Activated CD8-positive, alpha-beta T cell treated with anti-CD3 and anti-CD28 coated beads for 36 hours (primary cell): Measurements from ENCODE around the gene FAP. TPM values are rescaled to one million over a fixed set of nuclear protein-coding genes. Genes with fewer than 3 reads are reported as not detected.

Experiments used
- ATAC-seq: fragments of 200-7000 bp; cut with Tn5 transposase; one replicate; pipeline ENCODE4 v1.10.0; 2021; ENCODE audit warnings: mild to moderate bottlenecking, moderate library complexity
- CTCF ChIA-PET: fragments of 350-600 bp; sonication (Branson Sonifier 250); formaldehyde crosslinking; loops from one replicate; lab custom pipeline; 2021; ENCODE audit warnings: antibody characterized with exemption; lab: Charles Lee
- POLR2A ChIA-PET: fragments of 350-600 bp; sonication (Branson Sonifier 250); formaldehyde crosslinking; loops from one replicate; lab custom pipeline; 2021; ENCODE audit warnings: antibody characterized with exemption; lab: Charles Lee
- DNase-seq: peaks from one replicate; pipeline ENCODE4 v3.0.0-alpha.2; 2020
- H3K27ac Mint-ChIP-seq: one replicate; pipeline ENCODE4 v1.8.0; 2021; ENCODE audit warnings: mild to moderate bottlenecking, mixed read lengths
- H3K27me3 Mint-ChIP-seq: one replicate; pipeline ENCODE4 v1.8.0; 2021; ENCODE audit warnings: mixed read lengths
- H3K36me3 Mint-ChIP-seq: one replicate; pipeline ENCODE4 v1.8.0; 2021; ENCODE audit warnings: low read depth, mixed read lengths
- H3K4me1 Mint-ChIP-seq: one replicate; pipeline ENCODE4 v1.8.0; 2021; ENCODE audit warnings: low read depth, mixed read lengths
- H3K4me3 Mint-ChIP-seq: one replicate; pipeline ENCODE4 v1.8.0; 2021; ENCODE audit warnings: mild to moderate bottlenecking, moderate library complexity, mixed read lengths
- H3K9me3 Mint-ChIP-seq: one replicate; pipeline ENCODE4 v1.8.0; 2021; ENCODE audit warnings: mixed read lengths
- CTCF ChIP-seq: fragments of 200-600 bp; IDR thresholded peaks from one replicate; pipeline ENCODE4 v1.8.0; 2022; ENCODE audit warnings: antibody characterized with exemption, mild to moderate bottlenecking
- intact Hi-C: fragments of 100-400 bp; cut with micrococcal nuclease; formaldehyde crosslinking; loops from one replicate; pipeline ENCODE4 v1.10.0; 2022
- total RNA-seq, 2 experiments: library from RNA; stranded (reverse); gene quantifications; one replicate each; pipeline ENCODE4 v1.2.3, GENCODE V29; 2021

The FAP gene
- total RNA-seq, 2 experiments from 2014 or later = not detected

DNA sequence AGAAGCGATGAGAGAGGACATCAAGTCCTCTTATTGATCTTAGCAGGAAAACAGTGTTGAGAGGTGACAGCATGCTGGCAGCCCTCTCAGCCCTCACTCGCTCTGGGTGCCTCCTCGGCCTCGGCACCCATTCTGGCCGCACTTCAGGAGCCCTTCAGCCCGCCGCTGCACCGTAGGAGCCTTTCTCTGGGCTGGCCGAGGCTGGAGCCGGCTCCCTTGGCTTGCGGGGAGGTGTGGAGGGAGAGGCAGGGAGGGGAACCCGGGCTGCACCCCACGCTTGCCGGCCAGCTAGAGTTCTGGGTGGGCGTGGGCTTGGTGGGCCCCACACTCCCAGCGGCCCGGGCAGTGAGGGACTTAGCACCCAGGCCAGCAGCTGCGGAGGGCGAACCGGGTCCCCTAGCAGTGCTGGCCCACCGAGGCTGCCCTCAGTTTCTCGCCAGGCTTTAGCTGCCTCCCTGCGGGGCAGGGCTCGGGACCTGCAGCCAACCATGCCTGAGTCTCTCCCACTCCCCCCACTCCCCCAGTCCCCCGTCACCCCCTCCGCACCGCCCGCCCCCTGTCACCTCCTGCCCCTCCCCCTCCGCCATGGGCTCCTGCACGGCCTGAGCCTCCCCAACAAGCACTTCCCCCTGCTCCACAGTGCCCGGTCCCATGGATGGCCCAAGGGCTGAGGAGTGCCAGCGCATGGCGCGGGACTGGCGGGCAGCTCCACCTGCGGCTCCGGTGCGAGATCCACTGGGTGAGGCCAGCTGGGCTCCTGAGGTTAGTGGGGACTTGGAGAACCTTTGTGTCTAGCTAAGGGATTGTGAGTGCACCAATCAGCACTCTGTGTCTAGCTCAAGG, 8.4 kb downstream of the FAP start:
- peaks cover 10% of the 10 kb centered on the region for H3K27me3 Mint-ChIP-seq
- no peaks in the 10 kb centered on the region for H3K36me3 Mint-ChIP-seq
- no peak for TF ChIP-seq CTCF
- DNase-seq (no peak), ATAC-seq (no peak)
- no peaks in the 10 kb centered on the region for H3K4me1 Mint-ChIP-seq
- no peaks in the 10 kb centered on the region for H3K9me3 Mint-ChIP-seq
- no peak overlapping the region for H3K27ac Mint-ChIP-seq
- intact Hi-C loops = no loop called here
- H3K4me3 Mint-ChIP-seq = no peak overlapping the region
- ChIA-PET CTCF (interaction anchor here (0.8 to 6.6 kb wide), 3 partner anchors 14 to 63 kb away, joined by 3 to 46 read pairs (median 3); no protein-coding TSS in a partner anchor), POLR2A (interaction anchor here (0.6 kb wide), 1 partner anchor 928 kb away, joined by 3 read pairs; no protein-coding TSS in a partner anchor)

GRCh38 chr2:162233197-162233596, 10.0 kb downstream of the FAP start:
- Mint-ChIP-seq H3K9me3 (no peaks in the 10 kb centered on the region), H3K27ac (no peak overlapping the region), H3K36me3 (no peaks in the 10 kb centered on the region), H3K4me3 (no peak overlapping the region), H3K4me1 (no peaks in the 10 kb centered on the region), H3K27me3 (peaks cover 9% of the 10 kb centered on the region)
- TF ChIP-seq CTCF = no peak
- intact Hi-C loops = no loop called here
- DNase-seq (no peak), ATAC-seq (no peak)
- ChIA-PET CTCF (interaction anchor here (0.7 to 6.6 kb wide), 3 partner anchors 12 to 64 kb away, joined by 3 to 46 read pairs (median 15); no protein-coding TSS in a partner anchor), POLR2A (no interaction called here)

DNA sequence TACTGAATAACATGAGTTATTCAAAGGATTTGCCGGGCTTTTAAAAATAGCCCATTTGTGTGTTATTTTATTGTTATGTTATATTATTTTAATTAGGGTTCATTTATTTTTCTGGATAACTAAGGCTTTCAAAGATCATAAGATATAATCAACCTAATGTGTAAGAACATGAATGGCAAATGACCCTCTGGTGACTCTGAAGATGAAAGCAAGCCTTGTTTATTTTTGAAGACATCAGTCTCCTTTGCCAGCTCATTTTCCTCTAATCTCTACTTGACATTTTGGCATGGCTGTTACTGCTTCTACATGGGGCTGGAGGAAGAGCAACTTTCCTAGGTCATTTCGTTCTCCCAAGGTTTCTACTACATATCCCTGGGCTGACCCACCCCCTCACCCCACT, 10.6 kb downstream of the FAP start:
- Mint-ChIP-seq H3K4me1 (no peaks in the 10 kb centered on the region), H3K9me3 (no peaks in the 10 kb centered on the region), H3K27ac (no peak overlapping the region), H3K27me3 (peaks cover 9% of the 10 kb centered on the region), H3K36me3 (no peaks in the 10 kb centered on the region), H3K4me3 (no peak overlapping the region)
- DNase-seq (no peak), ATAC-seq (no peak)
- CTCF ChIA-PET = interaction anchor here (1.0 to 6.6 kb wide), 4 partner anchors 9 to 65 kb away, joined by 3 to 46 read pairs (median 12); partner anchors contain the start of gene FAP
- TF ChIP-seq CTCF = no peak
- POLR2A ChIA-PET = no interaction called here
- intact Hi-C loops = no loop called here

GRCh38 chr2:162232027-162232426, 11.2 kb downstream of the FAP start:
- POLR2A ChIA-PET = no interaction called here
- Mint-ChIP-seq H3K27me3 (peaks cover 9% of the 10 kb centered on the region), H3K4me1 (no peaks in the 10 kb centered on the region), H3K36me3 (no peaks in the 10 kb centered on the region), H3K4me3 (no peak overlapping the region), H3K27ac (no peak overlapping the region), H3K9me3 (no peaks in the 10 kb centered on the region)
- CTCF ChIA-PET = interaction anchor here (1.0 to 6.6 kb wide), 4 partner anchors 10 to 66 kb away, joined by 3 to 46 read pairs (median 12); partner anchors contain the start of gene FAP
- intact Hi-C loops = no loop called here
- TF ChIP-seq CTCF = no peak
- DNase-seq (no peak), ATAC-seq (no peak)

DNA sequence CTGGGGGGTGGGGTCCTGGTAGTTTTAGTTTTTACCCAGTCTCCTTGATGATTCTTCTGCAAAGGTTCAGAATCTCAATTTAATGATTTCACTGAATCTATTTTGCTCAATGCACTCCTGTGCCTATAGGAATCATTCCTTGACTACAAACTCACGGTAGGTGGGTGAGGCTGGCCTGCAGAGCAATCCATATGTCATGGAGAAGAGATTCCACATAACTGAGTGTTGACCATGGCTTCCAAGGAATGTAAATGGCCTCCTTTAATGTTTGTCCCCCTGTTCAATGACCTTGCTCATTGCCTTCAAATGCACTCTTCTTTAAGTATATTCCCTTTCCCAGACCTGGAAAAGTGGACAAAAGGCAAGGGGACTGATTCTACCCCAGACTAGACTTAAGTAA, 12.5 kb downstream of the FAP start:
- intact Hi-C loops = no loop called here
- no peak for DNase-seq

More for the DNA sequence above, 12.5 kb downstream of the FAP start:
- TF ChIP-seq CTCF = no peak
- Mint-ChIP-seq H3K27me3 (peaks cover 7% of the 10 kb centered on the region), H3K4me1 (no peaks in the 10 kb centered on the region), H3K9me3 (no peaks in the 10 kb centered on the region), H3K27ac (no peak overlapping the region), H3K4me3 (no peak overlapping the region), H3K36me3 (no peaks in the 10 kb centered on the region)
- ChIA-PET CTCF (interaction anchor here (1.1 to 6.6 kb wide), 4 partner anchors 10 to 71 kb away, joined by 3 to 46 read pairs (median 12); partner anchors contain the start of gene FAP), POLR2A (no interaction called here)
- ATAC-seq = no peak
